GM18505 (cell line): ENCODE measurements around the gene DFFB.
"Not testable (repeated sequence)": the region's sequence is repeated elsewhere in the genome, so short reads cannot be mapped to it uniquely, and the experiment has no call there.

ENCODE experiments used
- ATAC-seq: cut with Tn5 transposase; IDR thresholded peaks from one replicate; pipeline ENCODE4 v1.9.1; 2021; ENCODE audit not compliant: unreplicated experiment
- POLR2A ChIP-seq: IDR thresholded peaks from 4 replicates; pipeline ENCODE4 v1.6.1; 2011; ENCODE audit warnings: borderline replicate concordance; ENCODE audit not compliant: insufficient read depth, insufficient read length; ENCODE audit errors: extremely low read depth

Gene DFFB

DNA sequence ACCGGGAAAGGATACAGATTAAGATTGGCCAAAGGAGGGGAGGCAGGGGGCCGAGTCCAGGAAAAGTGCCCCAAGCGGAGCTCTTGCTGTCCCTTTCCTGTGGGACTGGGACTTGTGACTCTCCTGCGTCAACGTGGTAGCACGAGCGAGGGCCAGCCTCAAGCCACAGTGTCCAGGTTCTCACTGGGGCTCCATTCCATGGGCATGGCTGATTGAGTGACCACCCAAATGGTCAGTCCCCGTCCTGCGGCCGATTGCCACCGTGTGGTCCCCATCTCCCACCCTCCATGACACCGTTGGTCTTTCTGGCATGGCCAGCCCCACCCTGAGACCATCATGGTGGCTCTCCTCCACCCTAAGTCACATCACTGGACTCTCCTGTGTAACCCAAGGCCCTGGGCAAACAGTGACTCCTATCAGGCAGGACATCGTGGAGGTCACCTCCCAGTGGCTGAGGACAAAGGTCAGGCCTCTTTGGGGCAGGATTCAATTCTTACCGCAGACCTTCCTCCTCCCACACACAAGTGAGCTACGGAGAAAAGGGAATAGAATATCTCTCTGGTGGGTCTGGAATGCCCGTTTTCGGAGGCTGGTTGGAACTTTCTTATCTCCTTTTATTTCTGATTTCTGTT lies 51.7 kb downstream of the DFFB start:
- TF ChIP-seq POLR2A = no peak
- no peak for ATAC-seq

DNA sequence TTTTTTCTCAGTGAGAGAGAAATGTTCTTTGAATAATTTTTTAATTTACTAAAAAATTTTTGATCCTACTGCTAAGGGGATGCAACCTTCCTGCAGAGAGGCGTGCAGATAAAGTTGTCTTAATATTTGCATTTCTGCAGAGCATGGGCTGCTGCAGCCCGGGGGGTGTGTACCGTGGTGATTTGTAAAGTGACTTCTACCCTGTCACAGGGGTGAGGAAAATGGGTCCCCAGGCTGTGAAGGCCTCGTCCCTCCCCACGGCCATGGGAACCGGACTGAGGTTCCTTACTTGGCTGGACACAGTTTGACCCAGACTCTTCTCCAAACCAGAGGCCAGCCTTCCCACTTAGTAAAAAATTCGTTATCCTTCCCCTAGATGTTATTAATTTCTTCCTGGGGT lies 52.3 kb downstream of the DFFB start:
- no peak for TF ChIP-seq POLR2A
- ATAC-seq = no peak

- no peak for ATAC-seq
Measured at GRCh38 chr1:3910049-3910731, 52.9 kb downstream of the DFFB start.

DNA sequence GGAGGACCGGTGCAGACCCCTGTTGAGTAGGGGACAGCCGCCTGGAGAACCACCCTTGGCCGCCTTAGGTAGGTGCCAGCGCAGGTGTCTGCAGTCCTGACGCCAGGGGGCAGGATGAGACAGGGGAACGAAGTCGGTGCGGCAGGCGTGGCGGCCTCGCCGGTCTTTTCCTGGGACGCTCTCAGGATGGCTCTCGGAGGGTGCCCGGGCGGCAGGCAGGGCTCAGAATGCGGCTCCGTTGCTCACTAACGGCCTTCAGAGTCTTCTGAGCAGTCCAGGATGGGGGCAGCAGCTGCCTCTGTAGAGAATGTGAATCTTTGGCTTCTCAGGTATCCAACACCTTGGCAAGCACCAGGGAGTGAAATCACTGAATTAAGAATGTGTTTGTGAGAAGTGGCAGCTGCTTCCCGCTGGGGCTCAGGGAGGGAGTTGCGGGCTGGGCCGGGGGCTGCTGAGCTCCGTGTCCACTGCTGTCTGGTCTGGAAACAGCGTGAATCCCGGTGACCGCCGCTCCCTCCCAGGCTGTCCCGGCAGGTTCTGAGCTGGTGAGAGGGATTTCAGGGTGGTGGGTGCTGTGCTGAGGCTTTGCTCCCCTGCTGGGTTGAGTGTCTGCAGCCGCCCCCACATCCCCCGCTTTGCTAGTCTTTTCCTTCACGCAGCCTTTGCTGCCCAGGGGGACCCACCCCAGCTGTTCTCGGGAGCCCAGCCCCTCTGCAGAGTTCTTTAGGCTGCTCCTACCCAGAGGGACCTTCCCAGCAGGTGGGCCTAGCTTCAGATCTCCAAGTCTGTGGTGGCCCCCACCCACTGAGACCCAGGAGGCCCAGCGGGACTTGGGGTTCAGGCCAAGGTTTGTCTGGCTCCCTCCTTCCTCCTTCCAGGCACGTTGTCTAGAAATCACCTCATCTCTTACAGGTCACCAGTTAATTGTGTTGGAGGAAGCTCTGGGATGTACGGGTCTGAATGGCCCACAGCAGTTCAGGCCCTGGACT lies 53.9 kb downstream of the DFFB start:
- no peak for TF ChIP-seq POLR2A
- ATAC-seq = no peak

More at GRCh38 chr1:3910049-3910731, 52.9 kb downstream of the DFFB start:
- TF ChIP-seq POLR2A = no peak

DNA sequence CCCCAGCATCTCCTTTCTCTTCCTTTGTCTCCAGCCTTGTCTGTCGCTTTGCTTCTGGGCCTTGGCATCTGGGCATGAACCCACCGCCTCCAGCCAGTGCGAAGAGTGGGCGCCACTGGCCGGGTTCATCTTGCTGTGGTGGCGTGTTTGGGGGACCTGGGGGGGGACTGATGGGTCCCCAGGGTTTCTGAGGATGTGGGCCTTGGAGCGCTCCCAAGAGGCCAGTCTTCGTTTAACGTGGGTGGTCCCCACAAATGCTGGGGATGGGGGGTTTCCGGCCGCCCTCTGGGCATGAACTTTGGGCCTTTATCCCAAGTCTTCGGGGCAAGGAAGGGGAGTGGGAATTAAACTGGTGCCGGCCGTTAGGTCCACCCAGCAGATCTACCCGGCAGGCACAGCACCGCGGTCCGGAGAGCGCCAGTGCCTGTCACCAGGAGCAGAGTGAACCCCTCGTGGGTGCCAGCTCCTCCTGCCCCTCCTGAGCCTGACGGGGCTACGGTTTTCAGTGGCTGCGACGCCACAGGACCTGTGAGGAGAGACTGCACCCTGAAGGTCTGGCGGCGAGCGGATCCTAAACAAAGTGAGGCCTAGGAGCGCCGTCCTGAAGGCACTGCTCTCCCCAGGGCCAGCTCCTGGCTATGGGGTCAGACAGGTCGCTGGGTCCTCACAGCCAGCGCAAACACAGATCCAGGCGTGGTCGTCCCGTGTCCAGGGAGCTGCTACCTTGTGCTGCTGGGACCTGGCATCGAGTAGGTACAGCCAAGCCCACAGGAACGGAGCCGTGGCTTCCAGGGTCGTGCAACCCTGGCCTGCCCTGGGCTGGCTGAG lies 54.9 kb downstream of the DFFB start:
- ATAC-seq = no peak
- no peak for TF ChIP-seq POLR2A

- no peak for ATAC-seq
- no peak for TF ChIP-seq POLR2A
Measured at GRCh38 chr1:3912809-3913685, 55.8 kb downstream of the DFFB start.

DNA sequence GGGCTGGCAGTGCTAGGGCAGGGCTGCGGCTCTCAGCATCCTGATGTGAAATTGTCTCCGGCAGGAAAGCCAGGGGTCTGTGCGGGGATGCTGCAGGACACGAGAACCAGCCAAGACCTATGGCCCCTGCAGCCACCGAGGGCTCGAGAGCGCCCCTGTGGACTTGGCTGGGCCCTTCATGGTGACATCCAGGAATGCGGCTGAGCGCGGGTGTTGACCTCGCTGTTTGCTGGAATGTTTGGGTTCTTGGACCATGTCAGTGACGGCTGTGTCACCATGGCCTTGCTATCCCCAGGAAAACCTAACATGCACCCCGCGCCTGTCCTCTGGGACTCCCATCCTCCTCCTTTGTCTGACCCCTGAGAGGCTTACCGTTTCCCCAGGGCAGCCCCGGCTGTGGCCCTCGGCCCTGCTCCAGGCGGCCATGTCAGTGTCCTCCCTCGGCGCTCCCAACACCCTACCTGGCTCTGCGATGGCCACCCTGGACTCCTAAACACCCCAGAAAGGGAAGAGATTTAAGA lies 57.1 kb downstream of the DFFB start:
- no peak for ATAC-seq
- TF ChIP-seq POLR2A = no peak

- no peak for ATAC-seq
- no peak for TF ChIP-seq POLR2A
Measured at GRCh38 chr1:3914911-3915310, 57.6 kb downstream of the DFFB start.

- TF ChIP-seq POLR2A = no peak
- no peak for ATAC-seq
Measured at GRCh38 chr1:3915551-3916121, 58.4 kb downstream of the DFFB start.

DNA sequence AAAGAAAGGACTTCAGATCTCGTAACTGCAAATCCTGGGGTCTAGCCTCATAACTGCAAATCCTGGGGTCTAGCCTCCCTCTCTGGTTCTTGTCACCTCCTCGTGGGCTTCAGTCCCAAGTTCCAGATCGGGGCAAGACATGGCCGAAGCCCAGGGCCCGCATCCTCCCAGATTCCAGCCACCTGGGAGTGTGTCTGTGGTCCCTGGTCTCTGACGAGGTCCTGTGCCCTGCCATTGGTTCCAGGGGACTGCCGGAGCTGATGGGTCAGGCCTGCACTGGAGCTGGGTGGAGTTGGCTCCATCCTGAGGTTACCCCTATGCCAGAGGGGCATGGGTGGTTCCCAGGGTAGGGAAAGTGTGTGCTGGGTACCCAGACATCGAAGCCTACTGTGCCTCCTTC lies 60.5 kb downstream of the DFFB start:
- TF ChIP-seq POLR2A = no peak
- no peak for ATAC-seq

DNA sequence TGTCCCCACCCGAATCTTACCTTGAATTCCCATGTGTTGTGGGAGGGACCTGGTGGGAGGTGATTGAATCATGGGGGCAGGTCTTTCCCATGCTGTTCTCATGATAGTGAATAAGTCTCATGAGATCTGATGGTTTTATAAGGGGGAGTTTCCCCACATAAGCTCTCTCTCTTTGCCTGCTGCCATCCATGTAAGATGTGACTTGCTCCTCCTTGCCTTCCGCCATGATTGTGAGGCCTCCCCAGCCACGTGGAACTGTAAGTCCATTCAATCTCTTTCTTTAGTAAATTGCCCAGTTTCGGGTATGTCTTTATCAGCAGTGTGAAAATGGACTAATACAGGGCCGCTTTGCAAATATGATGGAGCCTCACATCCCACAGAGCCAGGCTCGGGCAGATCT lies 61.1 kb downstream of the DFFB start:
- ATAC-seq = not testable (repeated sequence)
